ENCODE measurements around the gene SPATA3.

The SPATA3 gene

DNA sequence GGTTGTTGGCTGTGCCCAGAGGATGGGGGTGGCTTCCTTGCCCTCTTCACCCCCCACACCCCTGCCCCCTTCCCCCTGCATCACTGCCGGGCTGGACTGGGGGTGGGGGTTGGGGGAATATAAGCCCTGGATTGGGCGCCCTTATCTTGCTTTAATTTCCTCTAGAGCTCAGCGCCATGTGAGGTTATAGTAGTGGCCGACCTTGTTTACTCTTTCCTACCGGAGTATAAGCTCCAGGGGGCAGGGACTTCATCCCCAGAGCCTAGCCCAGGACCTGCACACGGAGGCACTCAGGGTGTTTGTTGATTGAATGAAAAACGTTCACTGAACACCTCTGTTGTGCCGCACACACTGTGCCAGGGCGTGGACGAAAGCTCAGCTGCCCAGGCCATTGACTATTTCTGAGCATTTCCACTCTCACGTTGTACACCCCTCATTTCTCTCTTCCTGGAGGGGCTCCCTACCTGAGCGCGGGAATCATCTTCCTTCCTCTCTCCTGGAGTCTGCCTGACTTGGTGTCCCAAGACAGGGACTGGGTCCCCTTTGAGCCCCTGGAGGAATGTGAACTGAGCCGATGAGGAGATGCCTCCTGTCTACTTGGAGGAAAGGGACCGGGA, 9.3 kb upstream of the SPATA3 start:
- H3K27me3 ChIP-seq (ENCODE audit: insufficient read depth, low read length): no peaks in the 10 kb centered on the region
- H3K14ac ChIP-seq (ENCODE audit: low read length): no peak overlapping the region
- no peak overlapping the region for H4K91ac ChIP-seq (ENCODE audit: low read depth, low read length)
- no peak overlapping the region for H3K4ac ChIP-seq (ENCODE audit: low read depth, low read length)
- no peak for DNase-seq
- H2AFZ ChIP-seq (ENCODE audit: insufficient read depth, low read length, poor library complexity): no peak overlapping the region
- no peak overlapping the region for H2BK5ac ChIP-seq (ENCODE audit: low read depth, low read length, poor library complexity)
- no peak overlapping the region for H2AK5ac ChIP-seq (ENCODE audit: low read length)
- H3K9ac ChIP-seq (ENCODE audit: low read length): no peak overlapping the region
- peak overlapping the region; percentile 53 for H3K4me2 ChIP-seq (ENCODE audit: low read length)
- no peaks in the 10 kb centered on the region for H3K79me1 ChIP-seq (ENCODE audit: low read length)
- H3K79me2 ChIP-seq (ENCODE audit: control insufficient read depth, insufficient read depth, low read length, poor library complexity): no peaks in the 10 kb centered on the region
- H3K23ac ChIP-seq (ENCODE audit: low read length): no peak overlapping the region
- H3K18ac ChIP-seq (ENCODE audit: low read length): no peak overlapping the region
- H3K27ac ChIP-seq (ENCODE audit: low read depth, low read length): no peak overlapping the region
- H3K4me3 ChIP-seq (ENCODE audit: low read depth, low read length): no peak overlapping the region
- WGBS (ENCODE audit: extremely low coverage, insufficient coverage, insufficient read length): no CpG with 5 or more reads among the region's 15 CpGs
- H3K4me1 ChIP-seq (ENCODE audit: control insufficient read depth in 1 of 2, insufficient read depth in 2 of 2, low read length in 2 of 2): peaks cover 0 to 4% of the 10 kb centered on the region in 2 experiments
- no peak overlapping the region for H2BK120ac ChIP-seq (ENCODE audit: insufficient read depth, low read length, poor library complexity)
- H4K8ac ChIP-seq (ENCODE audit: low read depth, low read length): no peak overlapping the region
- H3K36me3 ChIP-seq (ENCODE audit: control insufficient read depth in 1 of 2, insufficient read depth in 2 of 2, low read length in 2 of 2): no peaks in the 10 kb centered on the region
- no peak overlapping the region for H2BK12ac ChIP-seq (ENCODE audit: low read length)
- H3K9me3 ChIP-seq (ENCODE audit: insufficient read depth, low read depth, low read length): no peaks in the 10 kb centered on the region
- no peak overlapping the region for H4K12ac ChIP-seq (ENCODE audit: low read depth, low read length)

DNA sequence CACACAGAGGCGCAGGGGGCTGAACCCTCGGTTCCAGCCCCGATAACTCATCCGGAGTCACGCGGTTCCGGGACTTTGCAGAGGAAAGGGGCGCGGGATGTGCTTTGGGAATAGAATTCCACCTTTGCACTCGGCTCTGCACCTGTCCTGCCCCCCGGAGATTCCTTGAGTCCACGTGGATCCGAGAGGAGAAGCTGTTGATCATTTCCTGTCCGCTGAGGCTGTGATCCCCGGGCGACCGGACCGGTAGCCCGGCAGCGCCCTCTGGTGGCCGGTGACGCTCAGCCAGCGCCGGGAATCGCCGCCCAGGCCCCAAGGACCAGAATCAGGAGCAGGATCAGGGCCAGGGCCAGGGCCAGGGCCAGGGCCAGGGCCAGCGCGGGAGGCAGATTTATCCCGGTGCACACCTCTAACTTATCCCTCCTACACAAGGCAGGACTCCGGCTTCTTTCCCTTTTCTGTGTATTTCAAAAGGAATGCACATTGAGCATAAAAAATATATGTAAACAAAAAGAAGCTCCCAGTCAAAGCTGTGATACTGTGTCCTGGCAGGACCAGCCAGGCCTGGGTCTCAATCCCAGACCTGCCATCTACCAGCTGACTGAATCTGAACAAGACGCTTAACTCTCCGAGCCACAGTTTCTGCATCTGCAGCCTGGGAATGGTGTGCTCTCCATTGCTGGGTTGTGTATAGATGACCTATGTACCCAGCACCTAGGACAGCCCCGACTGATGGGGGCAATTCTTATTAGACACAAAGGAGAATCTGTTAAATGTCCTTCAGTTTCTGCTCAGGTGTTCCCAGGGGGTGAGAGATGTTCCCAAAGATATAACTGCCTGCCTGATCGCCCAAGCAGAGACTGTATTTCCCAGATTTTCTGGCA, 8.5 kb upstream of the SPATA3 start:
- H2BK12ac ChIP-seq (ENCODE audit: low read length): no peak overlapping the region
- H3K27ac ChIP-seq (ENCODE audit: low read depth, low read length): no peak overlapping the region
- no peak overlapping the region for H4K91ac ChIP-seq (ENCODE audit: low read depth, low read length)
- H2BK120ac ChIP-seq (ENCODE audit: insufficient read depth, low read length, poor library complexity): no peak overlapping the region
- no peaks in the 10 kb centered on the region for H3K9me3 ChIP-seq (ENCODE audit: insufficient read depth, low read depth, low read length)
- no peaks in the 10 kb centered on the region for H3K36me3 ChIP-seq (ENCODE audit: control insufficient read depth in 1 of 2, insufficient read depth in 2 of 2, low read length in 2 of 2)
- no peaks in the 10 kb centered on the region for H3K79me2 ChIP-seq (ENCODE audit: control insufficient read depth, insufficient read depth, low read length, poor library complexity)
- no peak overlapping the region for H3K14ac ChIP-seq (ENCODE audit: low read length)
- DNase-seq: peak; percentile 71 to 88
- H3K4me1 ChIP-seq (ENCODE audit: control insufficient read depth in 1 of 2, insufficient read depth in 2 of 2, low read length in 2 of 2): peaks cover 0 to 4% of the 10 kb centered on the region in 2 experiments
- H3K23ac ChIP-seq (ENCODE audit: low read length): no peak overlapping the region
- no peak overlapping the region for H2BK5ac ChIP-seq (ENCODE audit: low read depth, low read length, poor library complexity)
- peak overlapping the region; percentile 53 for H3K4me2 ChIP-seq (ENCODE audit: low read length)
- no peak overlapping the region for H4K8ac ChIP-seq (ENCODE audit: low read depth, low read length)
- no peaks in the 10 kb centered on the region for H3K79me1 ChIP-seq (ENCODE audit: low read length)
- no peak overlapping the region for H4K12ac ChIP-seq (ENCODE audit: low read depth, low read length)
- no peak overlapping the region for H2AFZ ChIP-seq (ENCODE audit: insufficient read depth, low read length, poor library complexity)
- H3K4ac ChIP-seq (ENCODE audit: low read depth, low read length): no peak overlapping the region
- no peak overlapping the region for H3K9ac ChIP-seq (ENCODE audit: low read length)
- no CpG with 5 or more reads among the region's 34 CpGs for WGBS (ENCODE audit: extremely low coverage, insufficient coverage, insufficient read length)
- H3K27me3 ChIP-seq (ENCODE audit: insufficient read depth, low read length): no peaks in the 10 kb centered on the region
- H3K4me3 ChIP-seq (ENCODE audit: low read depth, low read length): no peak overlapping the region
- no peak overlapping the region for H3K18ac ChIP-seq (ENCODE audit: low read length)
- no peak overlapping the region for H2AK5ac ChIP-seq (ENCODE audit: low read length)

DNA sequence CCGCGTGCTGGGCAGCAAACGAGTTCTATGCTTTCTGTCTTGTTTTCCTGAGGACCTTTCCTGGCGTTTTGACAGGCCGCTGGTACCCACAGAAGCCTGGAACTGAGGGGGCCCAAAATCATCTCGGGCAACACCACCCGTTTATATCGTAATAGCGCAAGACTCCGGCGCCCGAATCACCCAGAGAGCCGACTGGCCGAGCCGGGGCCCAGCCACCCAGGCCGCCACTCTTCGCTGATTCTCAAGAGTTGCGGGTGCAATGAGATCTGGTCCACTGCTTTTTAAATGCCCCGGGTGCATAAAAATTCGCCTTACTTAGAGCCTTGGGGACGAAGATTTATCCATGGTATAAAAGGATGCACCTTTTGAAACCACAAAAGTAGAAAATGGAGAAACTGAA, 6.2 kb upstream of the SPATA3 start:
- H3K27me3 ChIP-seq (ENCODE audit: insufficient read depth, low read length): no peaks in the 10 kb centered on the region
- H3K4me3 ChIP-seq (ENCODE audit: low read depth, low read length): no peak overlapping the region
- no peak overlapping the region for H2AFZ ChIP-seq (ENCODE audit: insufficient read depth, low read length, poor library complexity)
- no peak overlapping the region for H2AK5ac ChIP-seq (ENCODE audit: low read length)
- no peak overlapping the region for H4K91ac ChIP-seq (ENCODE audit: low read depth, low read length)
- no peak overlapping the region for H3K4me2 ChIP-seq (ENCODE audit: low read length)
- no peak for DNase-seq
- no peak overlapping the region for H3K4ac ChIP-seq (ENCODE audit: low read depth, low read length)
- no peaks in the 10 kb centered on the region for H3K36me3 ChIP-seq (ENCODE audit: control insufficient read depth in 1 of 2, insufficient read depth in 2 of 2, low read length in 2 of 2)
- no peak overlapping the region for H2BK5ac ChIP-seq (ENCODE audit: low read depth, low read length, poor library complexity)
- H3K9ac ChIP-seq (ENCODE audit: low read length): no peak overlapping the region
- H3K23ac ChIP-seq (ENCODE audit: low read length): no peak overlapping the region
- no CpG with 5 or more reads among the region's 21 CpGs for WGBS (ENCODE audit: extremely low coverage, insufficient coverage, insufficient read length)
- no peak overlapping the region for H4K12ac ChIP-seq (ENCODE audit: low read depth, low read length)
- no peak overlapping the region for H2BK12ac ChIP-seq (ENCODE audit: low read length)
- no peak overlapping the region for H3K27ac ChIP-seq (ENCODE audit: low read depth, low read length)
- H3K18ac ChIP-seq (ENCODE audit: low read length): no peak overlapping the region
- no peaks in the 10 kb centered on the region for H3K79me1 ChIP-seq (ENCODE audit: low read length)
- H4K8ac ChIP-seq (ENCODE audit: low read depth, low read length): no peak overlapping the region
- peaks cover 0 to 4% of the 10 kb centered on the region in 2 experiments for H3K4me1 ChIP-seq (ENCODE audit: control insufficient read depth in 1 of 2, insufficient read depth in 2 of 2, low read length in 2 of 2)
- H3K79me2 ChIP-seq (ENCODE audit: control insufficient read depth, insufficient read depth, low read length, poor library complexity): no peaks in the 10 kb centered on the region
- no peaks in the 10 kb centered on the region for H3K9me3 ChIP-seq (ENCODE audit: insufficient read depth, low read depth, low read length)
- no peak overlapping the region for H2BK120ac ChIP-seq (ENCODE audit: insufficient read depth, low read length, poor library complexity)
- H3K14ac ChIP-seq (ENCODE audit: low read length): no peak overlapping the region

DNA sequence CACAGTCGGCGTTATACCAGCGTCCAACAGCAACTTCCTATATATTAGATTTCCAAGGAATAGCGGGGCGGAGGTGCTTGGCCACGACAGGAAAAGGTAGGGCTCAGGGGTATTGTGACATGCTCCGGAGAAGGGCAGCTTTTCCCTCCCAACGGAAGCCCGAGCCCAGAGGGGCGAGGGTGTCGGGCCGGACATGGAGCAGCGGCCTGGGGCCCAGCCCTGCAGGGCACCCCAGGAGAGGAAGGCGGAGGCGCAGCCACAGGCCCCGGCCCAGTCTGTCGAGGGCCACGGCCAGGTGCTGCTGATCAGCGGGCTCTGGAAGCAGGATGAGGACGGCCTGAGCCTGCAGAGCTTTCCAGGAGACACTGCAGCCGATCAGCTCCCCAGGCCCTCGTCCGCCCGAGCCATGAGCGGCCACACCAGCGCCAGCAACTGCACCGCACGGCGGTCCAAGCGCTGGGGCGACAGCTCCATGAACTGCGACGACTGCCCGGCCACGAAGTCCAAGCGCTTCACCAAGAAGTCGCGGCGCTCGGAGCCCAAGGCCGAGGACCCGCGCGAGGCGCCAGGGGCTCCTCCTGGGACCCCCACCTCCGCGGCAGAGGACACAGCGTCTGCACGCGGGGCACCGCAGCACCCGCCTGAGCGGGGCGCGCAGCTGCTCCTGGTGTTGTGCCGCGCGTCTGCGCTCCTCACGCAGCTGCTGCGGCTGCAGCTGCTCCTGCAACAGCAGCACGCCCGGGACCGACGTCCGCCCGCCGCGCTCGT, 5.6 kb upstream of the SPATA3 start:
- no peaks in the 10 kb centered on the region for H3K79me2 ChIP-seq (ENCODE audit: control insufficient read depth, insufficient read depth, low read length, poor library complexity)
- no peak overlapping the region for H3K4ac ChIP-seq (ENCODE audit: low read depth, low read length)

More for the DNA sequence above, 5.6 kb upstream of the SPATA3 start:
- H3K9ac ChIP-seq (ENCODE audit: low read length): no peak overlapping the region
- no peak overlapping the region for H3K4me3 ChIP-seq (ENCODE audit: low read depth, low read length)
- no peak overlapping the region for H2BK12ac ChIP-seq (ENCODE audit: low read length)
- H3K14ac ChIP-seq (ENCODE audit: low read length): no peak overlapping the region
- H4K8ac ChIP-seq (ENCODE audit: low read depth, low read length): no peak overlapping the region
- H4K12ac ChIP-seq (ENCODE audit: low read depth, low read length): no peak overlapping the region
- H3K18ac ChIP-seq (ENCODE audit: low read length): no peak overlapping the region
- no peak for DNase-seq
- no peak overlapping the region for H2BK5ac ChIP-seq (ENCODE audit: low read depth, low read length, poor library complexity)
- no peak overlapping the region for H3K23ac ChIP-seq (ENCODE audit: low read length)
- H3K27ac ChIP-seq (ENCODE audit: low read depth, low read length): no peak overlapping the region
- no peak overlapping the region for H2BK120ac ChIP-seq (ENCODE audit: insufficient read depth, low read length, poor library complexity)
- H3K4me1 ChIP-seq (ENCODE audit: control insufficient read depth in 1 of 2, insufficient read depth in 2 of 2, low read length in 2 of 2): peaks cover 0 to 4% of the 10 kb centered on the region in 2 experiments
- H2AK5ac ChIP-seq (ENCODE audit: low read length): no peak overlapping the region
- no peaks in the 10 kb centered on the region for H3K79me1 ChIP-seq (ENCODE audit: low read length)
- WGBS (ENCODE audit: extremely low coverage, insufficient coverage, insufficient read length): no CpG with 5 or more reads among the region's 70 CpGs
- H3K9me3 ChIP-seq (ENCODE audit: insufficient read depth, low read depth, low read length): no peaks in the 10 kb centered on the region
- H3K27me3 ChIP-seq (ENCODE audit: insufficient read depth, low read length): no peaks in the 10 kb centered on the region
- H4K91ac ChIP-seq (ENCODE audit: low read depth, low read length): no peak overlapping the region
- H3K36me3 ChIP-seq (ENCODE audit: control insufficient read depth in 1 of 2, insufficient read depth in 2 of 2, low read length in 2 of 2): no peaks in the 10 kb centered on the region
- H2AFZ ChIP-seq (ENCODE audit: insufficient read depth, low read length, poor library complexity): no peak overlapping the region
- no peak overlapping the region for H3K4me2 ChIP-seq (ENCODE audit: low read length)

Measured in trophoblast cell (in vitro differentiated cells and primary cell).